ENCODE results near the gene DGLUCY.

- TF ChIP-seq POLR2A (IDR thresholded peaks at IDR 0.05), result no peak
- TF ChIP-seq CTCF (IDR thresholded peaks at IDR 0.05), result no peak
Measured at GRCh38 chr14:91205459-91205858, 91.6 kb downstream of the DGLUCY start.

Measured in prostate gland (tissue), 2 donors.